GM12878 (cell line): ENCODE results near the gene RPS16. TPM values are rescaled to one million over a fixed set of nuclear protein-coding genes. Genes with fewer than 3 reads are reported as not detected.

Source experiments
- ATAC-seq: fragments of 200-7000 bp; cut with Tn5 transposase; 3 replicates; pipeline ENCODE4 v1.9.1; 2020; ENCODE audit warnings: mild to moderate bottlenecking, moderate library complexity
- BruUV-seq: library from RNA; stranded (reverse); fragments of 400-500 nt; replicated peaks from 2 replicates; lab custom pipeline; 2021; lab: Mats Ljungman, UMichigan
- CTCF ChIA-PET: fragments of 300-600 bp; sonication (Branson Sonifier 250); formaldehyde crosslinking; extraction: SDS; loops from one replicate; lab custom pipeline; 2021; ENCODE audit warnings: inconsistent platforms; lab: Yijun Ruan, JAX
- POLR2A ChIA-PET: fragments of 350-600 bp; formaldehyde crosslinking; extraction: SDS; loops from one replicate; lab custom pipeline; 2021; ENCODE audit warnings: inconsistent platforms; lab: Charles Lee
- RAD21 ChIA-PET: fragments of 300-600 bp; sonication (Branson Sonifier 250); formaldehyde crosslinking; loops from one replicate; lab custom pipeline; 2023; ENCODE audit warnings: antibody characterized with exemption; ENCODE audit not compliant: unreplicated experiment; lab: Charles Lee
- SMC1A ChIA-PET: fragments of 300-600 bp; sonication (Branson Sonifier 250); formaldehyde crosslinking; loops from one replicate; lab custom pipeline; 2023; ENCODE audit not compliant: unreplicated experiment, uncharacterized antibody; lab: Charles Lee
- DNase-seq: peaks from one replicate; pipeline ENCODE4 v3.0.0-alpha.2; 2011; ENCODE audit warnings: low read depth, low spot score
- FAIRE-seq: peaks from 3 replicates; lab custom pipeline; 2011; peaks lifted over from hg19 to GRCh38; lab: Jason Lieb, UNC
- H2AFZ ChIP-seq: 2 replicates; pipeline ENCODE4 v1.6.0; 2011; ENCODE audit warnings: low read depth, low read length, control low read depth; ENCODE audit not compliant: control insufficient read depth
- H3K27ac ChIP-seq: 2 replicates; pipeline ENCODE4 v1.5.1; 2011; ENCODE audit warnings: control low read depth; ENCODE audit not compliant: control insufficient read depth, insufficient read depth
- H3K27me3 ChIP-seq, 2 experiments: replicated peaks in 1 of 2; 2 replicates each; pipeline versions ENCODE4 v1.6.0 to v1.6.1; 2011; ENCODE audit warnings: low read length in 1 of 2; ENCODE audit not compliant: control insufficient read depth in 2 of 2, insufficient read depth in 2 of 2
- H3K36me3 ChIP-seq, 2 experiments: 2 replicates each; pipeline ENCODE4 v1.5.1; 2011; ENCODE audit warnings: low read length in 1 of 2; ENCODE audit not compliant: control insufficient read depth in 2 of 2, insufficient read depth in 2 of 2
- H3K4me1 ChIP-seq: 2 replicates; pipeline ENCODE4 v1.6.1; 2011; ENCODE audit warnings: mild to moderate bottlenecking, low read length, moderate library complexity, mixed read lengths; ENCODE audit not compliant: control insufficient read depth, insufficient read depth
- H3K4me2 ChIP-seq: 2 replicates; pipeline ENCODE4 v1.6.0; 2011; ENCODE audit warnings: control low read depth; ENCODE audit not compliant: control insufficient read depth, insufficient read depth
- H3K4me3 ChIP-seq: fragments of 200-600 bp; sonication (generic); 2 replicates; pipeline ENCODE4 v1.5.1; 2016
- H3K79me2 ChIP-seq: 2 replicates; pipeline ENCODE4 v1.6.0; 2011; ENCODE audit warnings: low read length; ENCODE audit not compliant: control insufficient read depth, insufficient read depth
- H3K9ac ChIP-seq: 2 replicates; pipeline ENCODE4 v1.8.0; 2011; ENCODE audit warnings: low read length, control low read depth, mixed read lengths; ENCODE audit not compliant: control insufficient read depth, insufficient read depth
- H3K9me3 ChIP-seq: replicated peaks from 3 replicates; pipeline ENCODE4 v1.5.1; 2011; ENCODE audit warnings: mild to moderate bottlenecking, low read length; ENCODE audit not compliant: control insufficient read depth, insufficient read depth
- H4K20me1 ChIP-seq: 2 replicates; pipeline ENCODE4 v1.6.0; 2011; ENCODE audit not compliant: control insufficient read depth, insufficient read depth
- CTCF ChIP-seq, 3 experiments: IDR thresholded peaks in 2 of 3; conservative IDR thresholded peaks in 1 of 3; 2 replicates each; pipeline ENCODE4 v1.5.1; 2011; ENCODE audit warnings: low read depth in 3 of 3, low read length in 3 of 3, mild to moderate bottlenecking in 3 of 3, control low read depth in 2 of 3, moderate library complexity in 2 of 3, inconsistent platforms in 1 of 3, mixed read lengths in 1 of 3; ENCODE audit not compliant: control insufficient read depth in 2 of 3, insufficient read depth in 1 of 3; ENCODE audit errors: extremely low read depth in 1 of 3
- EZH2 ChIP-seq: IDR thresholded peaks from 2 replicates; pipeline ENCODE4 v1.6.1; 2012; ENCODE audit warnings: low read depth, mild to moderate bottlenecking, control low read depth, inconsistent platforms, low read length, borderline replicate concordance; ENCODE audit not compliant: control insufficient read depth
- IRF3 ChIP-seq: fragments of 450-650 bp; IDR thresholded peaks from 2 replicates; pipeline ENCODE4 v1.6.1; 2014; ENCODE audit warnings: mild to moderate bottlenecking
- IRF5 ChIP-seq: fragments of 450-650 bp; IDR thresholded peaks from 2 replicates; pipeline ENCODE4 v1.6.1; 2017; ENCODE audit warnings: borderline replicate concordance
- LARP7 ChIP-seq: fragments of 450-650 bp; IDR thresholded peaks from 2 replicates; pipeline ENCODE4 v1.6.1; 2017; ENCODE audit warnings: mild to moderate bottlenecking
- POLR2A ChIP-seq: IDR thresholded peaks from 2 replicates; pipeline ENCODE4 v1.6.1; 2011; ENCODE audit warnings: low read depth, mild to moderate bottlenecking, low read length
- RELA ChIP-seq: fragments of 450-650 bp; IDR thresholded peaks from 2 replicates; pipeline ENCODE4 v1.8.0; 2014; ENCODE audit warnings: borderline replicate concordance; ENCODE audit not compliant: partially characterized antibody
- STAT3 ChIP-seq: IDR thresholded peaks from 2 replicates; pipeline ENCODE4 v1.6.1; 2011; ENCODE audit warnings: low read depth, low read length, improper control_type of control experiment
- USF2 ChIP-seq: IDR thresholded peaks from 2 replicates; pipeline ENCODE4 v1.6.1; 2011; ENCODE audit warnings: low read depth, low read length, improper control_type of control experiment, borderline replicate concordance
- ZBED1 ChIP-seq: IDR thresholded peaks from 2 replicates; pipeline ENCODE4 v1.6.1; 2016; ENCODE audit warnings: borderline replicate concordance
- WGBS: methylation state at CpG from one replicate; pipeline ENCODE4 v1.1.6; 2016; ENCODE audit warnings: low lambda C conversion rate; ENCODE audit not compliant: insufficient replicate concordance, insufficient coverage; ENCODE audit errors: missing lambda C conversion rate; 5-methylcytosine and 5-hydroxymethylcytosine counted together
- in situ Hi-C: fragments of 300-500 bp; cut with MboI; formaldehyde crosslinking; loops from 9 replicates; pipeline ENCODE4 v1.14.3; 2018; ENCODE audit warnings: mixed read lengths
- intact Hi-C: fragments of 100-400 bp; cut with micrococcal nuclease; formaldehyde crosslinking; loops from one replicate; pipeline ENCODE4 v1.14.2; 2022; ENCODE audit not compliant: unreplicated experiment
- polyA plus RNA-seq, 11 experiments: library from polyadenylated mRNA; depleted of rRNA in 4 of 11; unstranded in 6 of 11; stranded (reverse) in 5 of 11; fragments of >200 nt; fragmentation: Nextera tagmentation in 4 of 11; fragmentation: Illumina TruSeq in 1 of 11; extraction: Ambion mirVana in 4 of 11; extraction: Trizol in 1 of 11; gene quantifications; 1 replicate in 1 of 11; 2 replicates in 10 of 11; pipeline versions ENCODE4 v1.2.1 to v1.2.3, GENCODE V29; 2011 to 2016; ENCODE audit warnings: inconsistent platforms in 2 of 11, missing spikeins in 2 of 11, low read depth in 1 of 11
- total RNA-seq, 4 experiments: library from RNA; depleted of rRNA in 3 of 4; stranded (reverse); fragments of >200 nt in 3 of 4; fragmentation: Illumina TruSeq in 1 of 4; extraction: Trizol in 1 of 4; gene quantifications; 2 replicates each; pipeline versions ENCODE4 v1.2.1 to v1.2.3, GENCODE V29; 2013 to 2021

RPS16 gene
- total and polyA plus RNA-seq, 10 of the 15 experiments (the other 5 are each of a cell fraction or from before 2014, with no cell fraction given), result 148 to 4,810 (median 2,343) TPM

GRCh38 chr19:39389631-39390414 lies 45.9 kb downstream of the RPS16 start:
- peaks cover 10% of the 10 kb centered on the region for H3K4me1 ChIP-seq
- DNase-seq (no peak), ATAC-seq (no peak), FAIRE-seq (no peak)
- H2AFZ ChIP-seq, result no peak overlapping the region
- H3K27me3 ChIP-seq, result no peaks in the 10 kb centered on the region
- H3K27ac ChIP-seq, result peak overlapping the region; percentile 96
- ChIA-PET POLR2A (no interaction called here), RAD21 (interaction anchor here (1.6 kb wide), 1 partner anchor 54 kb away, joined by 6 read pairs; the partner anchor contains the start of gene GMFG), CTCF (interaction anchor here (2.3 kb wide), 1 partner anchor 39 kb away, joined by 7 read pairs; no protein-coding TSS in a partner anchor), SMC1A (interaction anchor here (1.8 kb wide), 1 partner anchor 22 kb away, joined by 12 read pairs; no protein-coding TSS in a partner anchor)
- BruUV-seq, result no TSS peak
- WGBS, result 55% methylated on average over 13 of the region's 13 CpGs
- H3K4me2 ChIP-seq, result peak overlapping the region; percentile 83
- TF ChIP-seq POLR2A (no peak), RELA (no peak), CTCF (IDR thresholded peaks at IDR 0.05 in 2 of 3, conservative IDR thresholded peaks at IDR 0.05 in 1 of 3; ENCODE audit: control insufficient read depth in 2 of 3, extremely low read depth in 1 of 3, insufficient read depth in 1 of 3, low read depth in 3 of 3, low read length in 3 of 3) (no peak), STAT3 (no peak), IRF5 (no peak), USF2 (no peak), LARP7 (no peak), ZBED1 (no peak), IRF3 (no peak), EZH2 (no peak)
- H3K9me3 ChIP-seq, result no peaks in the 10 kb centered on the region
- H4K20me1 ChIP-seq, result no peaks in the 10 kb centered on the region
- H3K9ac ChIP-seq, result peak overlapping the region; percentile 95
- intact Hi-C loops (loop anchor here (2.0 kb wide), 2 partner anchors 47 to 55 kb away; partner anchors contain the start of genes SAMD4B and SUPT5H), in situ Hi-C loops (no loop called here)
- peaks cover 5 to 32% of the 10 kb centered on the region in 2 experiments for H3K36me3 ChIP-seq
- H3K4me3 ChIP-seq, result peak overlapping the region; percentile 99
- H3K79me2 ChIP-seq, result peaks cover 28% of the 10 kb centered on the region
